ENCODE data around the gene SUSD6.

DNA sequence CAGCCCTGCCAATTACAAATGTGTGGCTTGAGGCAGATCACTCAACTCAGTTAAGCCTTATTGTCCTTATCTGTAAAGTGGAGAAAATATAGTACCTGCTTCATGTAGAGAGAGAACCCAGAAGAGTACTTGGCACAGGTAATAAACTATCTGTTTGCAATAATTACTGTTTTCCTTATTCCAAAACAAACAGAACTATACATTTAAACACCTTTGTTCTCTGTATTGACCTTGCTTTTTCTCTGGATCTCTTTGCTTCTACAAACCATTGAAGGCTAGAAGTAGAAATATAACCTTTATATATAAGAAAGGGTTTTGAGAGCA, 84.8 kb downstream of the SUSD6 start:
- TF ChIP-seq POLR2A (IDR thresholded peaks at IDR 0.05) (no peak), CTCF (IDR thresholded peaks at IDR 0.05) (no peak)

Measured in lower leg skin (tissue), 3 donors.